ENCODE measurements around the gene PVR. TPM values are rescaled to one million over a fixed set of nuclear protein-coding genes. Genes with fewer than 3 reads are reported as not detected.

PVR gene
- total and polyA plus RNA-seq, 4 donors: 11.4 to 49.0 (median 32.1) TPM

- 77% methylated on average over 1 of the region's 1 CpG for WGBS
- DNase-seq (ENCODE audit: low spot score): no peak
- H3K36me3 ChIP-seq (ENCODE audit: control insufficient read depth in 4 of 4, insufficient read depth in 3 of 4, low read depth in 1 of 4, low read length in 3 of 4): no peaks in the 10 kb centered on the region
- H3K27ac ChIP-seq (ENCODE audit: low read depth in 1 of 2, low read length in 2 of 2): no peak overlapping the region
- no peaks in the 10 kb centered on the region for H3K9me3 ChIP-seq (ENCODE audit: control insufficient read depth in 4 of 4, low read length in 3 of 4)
- no peak overlapping the region for H3K4me3 ChIP-seq (ENCODE audit: low read depth in 1 of 3, low read length in 3 of 3)
- no peak for TF ChIP-seq NR2F2 (IDR thresholded peaks at IDR 0.05)
- TF ChIP-seq FOXA1 (IDR thresholded peaks at IDR 0.05): no peak
- no peak for TF ChIP-seq SP1 (IDR thresholded peaks at IDR 0.05)
- no peak for TF ChIP-seq YY1 (IDR thresholded peaks at IDR 0.05)
- no peak for TF ChIP-seq HNF4A (conservative IDR thresholded peaks at IDR 0.05)
- no peak for TF ChIP-seq REST (IDR thresholded peaks at IDR 0.05)
- TF ChIP-seq EGR1 (IDR thresholded peaks at IDR 0.05; ENCODE audit: low read depth in 2 of 2): no peak
- TF ChIP-seq ZBTB33 (IDR thresholded peaks at IDR 0.05): no peak
- TF ChIP-seq MAX (IDR thresholded peaks at IDR 0.05): no peak
- no peak for TF ChIP-seq FOXA2 (IDR thresholded peaks at IDR 0.05)
- TF ChIP-seq CTCF (IDR thresholded peaks at IDR 0.05; ENCODE audit: low read depth, low read length, missing input control): no peak
- no peak for TF ChIP-seq JUND (IDR thresholded peaks at IDR 0.05)
- TF ChIP-seq HNF4G (IDR thresholded peaks at IDR 0.05): no peak
- no peak for TF ChIP-seq TAF1 (conservative IDR thresholded peaks at IDR 0.05)
- no peak for TF ChIP-seq GABPA (IDR thresholded peaks at IDR 0.05 in 1 of 2, conservative IDR thresholded peaks at IDR 0.05 in 1 of 2)
- no peaks in the 10 kb centered on the region for H3K4me1 ChIP-seq (ENCODE audit: control insufficient read depth in 4 of 4, insufficient read depth in 4 of 4, low read length in 3 of 4)
- no peaks in the 10 kb centered on the region for H3K27me3 ChIP-seq (ENCODE audit: control insufficient read depth in 4 of 4, insufficient read depth in 4 of 4, low read length in 3 of 4)
- no peak overlapping the region for H3K9ac ChIP-seq (ENCODE audit: low read depth in 1 of 2, low read length in 2 of 2)
These were observed 38.2 kb upstream of the PVR start for GRCh38 chr19:44605547-44605946.

- TF ChIP-seq MAX (IDR thresholded peaks at IDR 0.05) (peak; percentile 22), YY1 (IDR thresholded peaks at IDR 0.05) (peak; percentile 29), EGR1 (IDR thresholded peaks at IDR 0.05; ENCODE audit: low read depth in 2 of 2) (no peak), RAD21 (IDR thresholded peaks at IDR 0.05) (no peak), SP1 (IDR thresholded peaks at IDR 0.05) (no peak), JUND (IDR thresholded peaks at IDR 0.05) (no peak), NR2F2 (IDR thresholded peaks at IDR 0.05) (peak; percentile 92), ZBTB33 (IDR thresholded peaks at IDR 0.05) (no peak), ATF3 (IDR thresholded peaks at IDR 0.05) (no peak)
- H3K9ac ChIP-seq (ENCODE audit: low read depth in 1 of 2, low read length in 2 of 2): no peak overlapping the region
- H3K9me3 ChIP-seq (ENCODE audit: control insufficient read depth in 4 of 4, low read length in 3 of 4): no peaks in the 10 kb centered on the region
- DNase-seq (ENCODE audit: low spot score): no peak
- H3K4me1 ChIP-seq (ENCODE audit: control insufficient read depth in 4 of 4, insufficient read depth in 4 of 4, low read length in 3 of 4): peaks cover 0 to 10% (median 4%) of the 10 kb centered on the region in 4 donors
- H3K36me3 ChIP-seq (ENCODE audit: control insufficient read depth in 4 of 4, insufficient read depth in 3 of 4, low read depth in 1 of 4, low read length in 3 of 4): no peaks in the 10 kb centered on the region
- WGBS: 32% methylated on average over 2 of the region's 2 CpGs
- no peak overlapping the region for H3K4me3 ChIP-seq (ENCODE audit: low read depth in 1 of 3, low read length in 3 of 3)
- no peaks in the 10 kb centered on the region for H3K27me3 ChIP-seq (ENCODE audit: control insufficient read depth in 4 of 4, insufficient read depth in 4 of 4, low read length in 3 of 4)
- H3K27ac ChIP-seq (ENCODE audit: low read depth in 1 of 2, low read length in 2 of 2): no peak overlapping the region
These were observed 36.7 kb upstream of the PVR start for GRCh38 chr19:44607049-44607448.

Data from liver (tissue), 9 donors.